AG09319 (cell line): Measurements from ENCODE around the gene ASPSCR1.

Experiments
- DNase-seq: peaks from one replicate; pipeline ENCODE4 v3.0.0-alpha.2; 2010; ENCODE audit warnings: low read depth; ENCODE audit errors: extremely low read depth
- CTCF ChIP-seq: IDR thresholded peaks from 2 replicates; pipeline ENCODE4 v1.5.1; 2011; ENCODE audit warnings: low read depth, mild to moderate bottlenecking, inconsistent platforms, low read length, moderate library complexity

Gene ASPSCR1

GRCh38 chr17:82013772-82014321, 36.4 kb downstream of the ASPSCR1 start:
- no peak for TF ChIP-seq CTCF
- no peak for DNase-seq

- DNase-seq = no peak
- no peak for TF ChIP-seq CTCF
These were observed 37.0 kb downstream of the ASPSCR1 start for GRCh38 chr17:82014432-82014831.

- no peak for DNase-seq
- TF ChIP-seq CTCF = no peak
These were observed 37.5 kb downstream of the ASPSCR1 start for GRCh38 chr17:82014971-82015310.

GRCh38 chr17:82015311-82015971, 38.0 kb downstream of the ASPSCR1 start:
- no peak for TF ChIP-seq CTCF
- DNase-seq = no peak

- DNase-seq = no peak
- no peak for TF ChIP-seq CTCF
These were observed 38.8 kb downstream of the ASPSCR1 start for GRCh38 chr17:82016061-82016874.

- DNase-seq = no peak
- no peak for TF ChIP-seq CTCF
These were observed 39.5 kb downstream of the ASPSCR1 start for GRCh38 chr17:82016875-82017459.
